Neuronal stem cell (in vitro differentiated cells): Measurements from ENCODE around the gene TPSB2.

Experiments
- DNase-seq: peaks from one replicate; pipeline ENCODE4 v3.0.0-alpha.2; 2013; ENCODE audit warnings: low spot score
- H2AFZ ChIP-seq: one replicate; pipeline ENCODE4 v1.6.1; 2013; ENCODE audit warnings: mild to moderate bottlenecking, low read length, inconsistent platforms
- H2AK5ac ChIP-seq: 2 replicates; pipeline ENCODE4 v1.6.1; 2013; ENCODE audit warnings: low read depth, mild to moderate bottlenecking, inconsistent platforms, low read length, moderate library complexity, mixed read lengths
- H2BK120ac ChIP-seq: 2 replicates; pipeline ENCODE4 v1.6.1; 2013; ENCODE audit warnings: low read depth, mild to moderate bottlenecking, inconsistent platforms, low read length, moderate library complexity, mixed read lengths
- H2BK12ac ChIP-seq: one replicate; pipeline ENCODE4 v1.6.1; 2013; ENCODE audit warnings: low read length, inconsistent platforms
- H2BK15ac ChIP-seq: 2 replicates; pipeline ENCODE4 v1.6.1; 2013; ENCODE audit warnings: mild to moderate bottlenecking, low read length, inconsistent platforms, mixed read lengths
- H2BK5ac ChIP-seq: one replicate; pipeline ENCODE4 v1.6.1; 2013; ENCODE audit warnings: inconsistent platforms, mild to moderate bottlenecking, low read length, moderate library complexity
- H3K14ac ChIP-seq: one replicate; pipeline ENCODE4 v1.6.1; 2013; ENCODE audit warnings: low read length, inconsistent platforms
- H3K18ac ChIP-seq: 2 replicates; pipeline ENCODE4 v1.6.1; 2013; ENCODE audit warnings: low read length, inconsistent platforms
- H3K23ac ChIP-seq: 2 replicates; pipeline ENCODE4 v1.6.1; 2013; ENCODE audit warnings: low read depth, mild to moderate bottlenecking, mixed read lengths, low read length, inconsistent platforms; ENCODE audit not compliant: poor library complexity
- H3K27ac ChIP-seq: replicated peaks from 3 replicates; pipeline ENCODE4 v1.5.1; 2013; ENCODE audit warnings: low read length, inconsistent platforms
- H3K27me3 ChIP-seq, 3 experiments: 2 replicates each; pipeline ENCODE4 v1.6.1; 2013; ENCODE audit warnings: low read length in 3 of 3, mild to moderate bottlenecking in 2 of 3, inconsistent platforms in 1 of 3, low read depth in 1 of 3, mixed read lengths in 1 of 3, moderate library complexity in 1 of 3; ENCODE audit not compliant: control insufficient read depth in 3 of 3, insufficient read depth in 3 of 3
- H3K36me3 ChIP-seq, 2 donors: replicated peaks in 1 of 2; 2 replicates each; pipeline ENCODE4 v1.6.1; 2013; ENCODE audit warnings: low read length in 2 of 2; ENCODE audit not compliant: control insufficient read depth in 2 of 2, insufficient read depth in 2 of 2
- H3K4ac ChIP-seq: 2 replicates; pipeline ENCODE4 v1.6.1; 2013; ENCODE audit warnings: inconsistent platforms, mild to moderate bottlenecking, low read length, moderate library complexity
- H3K4me1 ChIP-seq, 2 donors: 1 replicate in 1 of 2; 2 replicates in 1 of 2; pipeline ENCODE4 v1.6.1; 2013; ENCODE audit warnings: low read length in 2 of 2, low read depth in 1 of 2; ENCODE audit not compliant: control insufficient read depth in 2 of 2, insufficient read depth in 1 of 2
- H3K4me2 ChIP-seq: one replicate; pipeline ENCODE4 v1.6.1; 2013; ENCODE audit warnings: mild to moderate bottlenecking, low read length, inconsistent platforms; ENCODE audit not compliant: insufficient read depth, poor library complexity, severe bottlenecking
- H3K4me3 ChIP-seq, 2 donors: 2 replicates each; pipeline ENCODE4 v1.5.1; 2013; ENCODE audit warnings: low read length in 2 of 2, mild to moderate bottlenecking in 2 of 2, inconsistent platforms in 1 of 2, moderate library complexity in 1 of 2
- H3K79me1 ChIP-seq: one replicate; pipeline ENCODE4 v1.6.1; 2013; ENCODE audit warnings: low read depth, mild to moderate bottlenecking, inconsistent platforms, low read length, moderate library complexity
- H3K9ac ChIP-seq: one replicate; pipeline ENCODE4 v1.6.1; 2013; ENCODE audit warnings: mild to moderate bottlenecking, low read depth, low read length, inconsistent platforms; ENCODE audit not compliant: poor library complexity
- H3K9me3 ChIP-seq, 2 donors: replicated peaks in 1 of 2; 2 replicates each; pipeline versions ENCODE3 to v1.6.1; 2013; ENCODE audit warnings: low read length in 2 of 2, mild to moderate bottlenecking in 2 of 2, inconsistent platforms in 1 of 2, low read depth in 1 of 2, mixed read lengths in 1 of 2, moderate library complexity in 1 of 2; ENCODE audit not compliant: control insufficient read depth in 2 of 2, insufficient read depth in 1 of 2
- H4K8ac ChIP-seq: one replicate; pipeline ENCODE4 v1.6.1; 2013; ENCODE audit warnings: low read depth, mild to moderate bottlenecking, inconsistent platforms, low read length, moderate library complexity
- H4K91ac ChIP-seq: one replicate; pipeline ENCODE4 v1.6.1; 2013; ENCODE audit warnings: low read length, low read depth, mild to moderate bottlenecking, inconsistent platforms; ENCODE audit not compliant: poor library complexity
- WGBS, 2 donors: extraction: QIAGEN DNeasy Blood & Tissue Kit; methylation state at CpG; one replicate each; pipeline ENCODE4 v1.1.7; 2013; ENCODE audit warnings: missing lambda C conversion rate in 2 of 2, mixed read lengths in 1 of 2; ENCODE audit not compliant: insufficient read length in 2 of 2, insufficient replicate concordance in 1 of 2; ENCODE audit errors: extremely low coverage in 2 of 2; 5-methylcytosine and 5-hydroxymethylcytosine counted together

The TPSB2 gene

GRCh38 chr16:1206326-1206725 is 23.7 kb downstream of the TPSB2 start:
- Histone ChIP-seq H2AFZ (no peak overlapping the region), H4K91ac (no peak overlapping the region), H3K18ac (no peak overlapping the region), H3K9ac (no peak overlapping the region), H3K27me3 (no peaks in the 10 kb centered on the region), H3K9me3 (no peaks in the 10 kb centered on the region), H2BK5ac (no peak overlapping the region), H3K14ac (no peak overlapping the region), H3K36me3 (peaks cover 5 to 44% of the 10 kb centered on the region in 2 donors), H3K4ac (no peak overlapping the region), H3K23ac (no peak overlapping the region), H4K8ac (no peak overlapping the region), H3K27ac (no peak overlapping the region), H3K4me3 (no peak overlapping the region), H3K4me1 (no peaks in the 10 kb centered on the region), H2BK15ac (no peak overlapping the region), H3K79me1 (no peaks in the 10 kb centered on the region), H3K4me2 (no peak overlapping the region), H2BK120ac (no peak overlapping the region), H2AK5ac (no peak overlapping the region), H2BK12ac (no peak overlapping the region)
- no CpG with 5 or more reads among the region's 9 CpGs for WGBS, 2 donors
- DNase-seq: no peak

DNA sequence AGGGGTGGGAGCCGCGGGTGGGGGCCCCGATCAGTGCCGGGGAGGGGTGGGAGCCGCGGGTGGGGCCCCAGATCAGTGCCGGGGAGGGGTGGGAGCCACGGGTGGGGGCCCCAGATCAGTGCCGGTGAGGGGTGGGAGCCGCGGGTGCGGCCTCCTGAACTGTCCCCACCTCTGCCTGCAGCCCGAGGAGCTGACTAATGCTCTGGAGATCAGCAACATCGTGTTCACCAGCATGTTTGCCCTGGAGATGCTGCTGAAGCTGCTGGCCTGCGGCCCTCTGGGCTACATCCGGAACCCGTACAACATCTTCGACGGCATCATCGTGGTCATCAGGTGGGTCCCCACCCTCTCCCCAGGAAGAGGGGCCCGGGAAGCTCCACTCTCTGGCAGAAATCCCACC is 25.1 kb downstream of the TPSB2 start:
- Histone ChIP-seq H3K36me3 (peaks cover 5 to 43% of the 10 kb centered on the region in 2 donors), H3K9ac (no peak overlapping the region)
- DNase-seq: no peak

GRCh38 chr16:1202274-1202673 is 27.7 kb downstream of the TPSB2 start:
- Histone ChIP-seq H3K9ac (no peak overlapping the region), H3K36me3 (peaks cover 4 to 28% of the 10 kb centered on the region in 2 donors), H3K18ac (no peak overlapping the region), H3K4ac (no peak overlapping the region), H3K27me3 (no peaks in the 10 kb centered on the region), H2AFZ (no peak overlapping the region), H3K4me2 (no peak overlapping the region), H3K23ac (no peak overlapping the region), H3K79me1 (peaks cover 4% of the 10 kb centered on the region), H2BK120ac (no peak overlapping the region), H3K9me3 (no peaks in the 10 kb centered on the region), H3K4me1 (peaks cover 0 to 5% of the 10 kb centered on the region in 2 donors), H2BK5ac (no peak overlapping the region), H3K4me3 (no peak overlapping the region), H2BK12ac (no peak overlapping the region), H2AK5ac (no peak overlapping the region), H2BK15ac (no peak overlapping the region), H4K91ac (no peak overlapping the region), H3K27ac (no peak overlapping the region), H4K8ac (no peak overlapping the region), H3K14ac (no peak overlapping the region)
- no CpG with 5 or more reads among the region's 18 CpGs for WGBS, 2 donors
- DNase-seq: no peak

More for the DNA sequence above, 25.1 kb downstream of the TPSB2 start:
- Histone ChIP-seq H3K4ac (no peak overlapping the region), H3K18ac (no peak overlapping the region), H2BK120ac (no peak overlapping the region), H3K23ac (no peak overlapping the region), H4K91ac (no peak overlapping the region), H3K4me1 (no peaks in the 10 kb centered on the region), H4K8ac (no peak overlapping the region), H3K14ac (no peak overlapping the region), H3K4me3 (no peak overlapping the region), H2BK12ac (no peak overlapping the region), H3K27me3 (no peaks in the 10 kb centered on the region), H2BK5ac (no peak overlapping the region), H2BK15ac (no peak overlapping the region), H2AFZ (no peak overlapping the region), H3K9me3 (no peaks in the 10 kb centered on the region), H3K27ac (no peak overlapping the region), H3K79me1 (no peaks in the 10 kb centered on the region), H3K4me2 (no peak overlapping the region), H2AK5ac (no peak overlapping the region)
- no CpG with 5 or more reads among the region's 21 CpGs for WGBS, 2 donors

DNA sequence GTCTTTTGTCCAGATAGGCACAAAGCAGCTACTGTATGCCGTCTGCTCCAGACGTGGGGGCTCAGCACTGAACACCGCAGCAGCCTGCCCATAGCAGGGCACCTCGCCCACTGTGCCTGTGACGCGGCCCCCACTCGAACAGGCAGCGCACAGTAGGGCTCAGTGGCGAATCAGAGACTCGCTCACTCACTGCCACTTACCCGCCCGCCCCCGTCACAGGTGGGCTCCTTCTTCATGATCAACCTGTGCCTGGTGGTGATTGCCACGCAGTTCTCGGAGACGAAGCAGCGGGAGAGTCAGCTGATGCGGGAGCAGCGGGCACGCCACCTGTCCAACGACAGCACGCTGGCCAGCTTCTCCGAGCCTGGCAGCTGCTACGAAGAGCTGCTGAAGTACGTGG is 28.5 kb downstream of the TPSB2 start:
- no peaks in the 10 kb centered on the region for H3K27me3 ChIP-seq
- H2BK5ac ChIP-seq: no peak overlapping the region
- peaks cover 9% of the 10 kb centered on the region for H3K79me1 ChIP-seq
- H3K14ac ChIP-seq: peak overlapping the region; percentile 71
- no peak overlapping the region for H2AK5ac ChIP-seq
- H2BK120ac ChIP-seq: no peak overlapping the region
- no peak for DNase-seq
- H2BK15ac ChIP-seq: no peak overlapping the region
- H3K4ac ChIP-seq: no peak overlapping the region
- peaks cover 0 to 9% of the 10 kb centered on the region in 2 donors for H3K4me1 ChIP-seq
- no peaks in the 10 kb centered on the region for H3K9me3 ChIP-seq
- no peak overlapping the region for H3K27ac ChIP-seq
- H4K8ac ChIP-seq: no peak overlapping the region
- no peak overlapping the region for H3K4me3 ChIP-seq
- no peak overlapping the region for H3K23ac ChIP-seq
- no peak overlapping the region for H4K91ac ChIP-seq
- no peak overlapping the region for H3K4me2 ChIP-seq
- no peak overlapping the region for H2BK12ac ChIP-seq
- WGBS, 2 donors: no CpG with 5 or more reads among the region's 25 CpGs
- H3K18ac ChIP-seq: no peak overlapping the region
- H2AFZ ChIP-seq: no peak overlapping the region
- H3K9ac ChIP-seq: no peak overlapping the region
- peaks cover 0 to 28% of the 10 kb centered on the region in 2 donors for H3K36me3 ChIP-seq
